ENCODE measurements around the gene MVB12B. TPM values are rescaled to one million over a fixed set of nuclear protein-coding genes. Genes with fewer than 3 reads are reported as not detected.
A peak's percentile ranks its signal among the peaks of the same experiment; 100 is the strongest.

MVB12B gene
- total RNA-seq, 1 donor from 2014 or later, result 47.5 TPM

DNA sequence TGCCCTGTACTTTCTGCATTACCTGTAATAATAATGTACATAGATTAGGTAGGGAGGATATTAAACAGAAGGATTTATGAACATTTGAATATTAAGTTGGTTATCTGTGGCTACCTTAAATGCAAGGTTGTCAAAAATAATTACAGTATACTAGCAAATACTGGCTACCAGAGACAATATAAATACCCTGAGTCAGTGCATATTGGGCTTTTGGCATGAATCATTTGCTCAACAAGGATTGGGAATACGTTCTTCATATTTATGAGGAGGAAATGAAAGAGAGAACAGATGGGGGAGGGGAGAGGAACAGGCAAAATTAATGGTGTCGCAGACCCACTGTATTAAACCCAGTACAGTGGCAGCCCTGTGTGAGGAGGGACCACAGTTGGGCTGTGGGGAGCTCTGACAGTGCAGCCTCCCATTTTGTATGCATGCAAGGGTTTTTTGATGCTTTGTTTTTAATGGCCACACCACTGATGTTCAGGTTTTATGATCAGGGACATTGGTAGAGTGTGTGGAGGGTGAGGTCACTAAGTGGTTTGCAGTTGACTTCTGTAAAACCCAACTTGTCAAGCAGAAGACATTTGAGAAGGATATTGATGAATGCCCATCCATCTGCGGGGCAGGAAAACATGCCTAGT lies 56.9 kb downstream of the MVB12B start:
- intact Hi-C loops (cut with DNase I), result no loop called here
- H3K4me1 ChIP-seq, result no peaks in the 10 kb centered on the region
- DNase-seq (no peak), ATAC-seq (no peak)
- H3K27me3 ChIP-seq, result no peaks in the 10 kb centered on the region
- TF ChIP-seq, protein P1, sequence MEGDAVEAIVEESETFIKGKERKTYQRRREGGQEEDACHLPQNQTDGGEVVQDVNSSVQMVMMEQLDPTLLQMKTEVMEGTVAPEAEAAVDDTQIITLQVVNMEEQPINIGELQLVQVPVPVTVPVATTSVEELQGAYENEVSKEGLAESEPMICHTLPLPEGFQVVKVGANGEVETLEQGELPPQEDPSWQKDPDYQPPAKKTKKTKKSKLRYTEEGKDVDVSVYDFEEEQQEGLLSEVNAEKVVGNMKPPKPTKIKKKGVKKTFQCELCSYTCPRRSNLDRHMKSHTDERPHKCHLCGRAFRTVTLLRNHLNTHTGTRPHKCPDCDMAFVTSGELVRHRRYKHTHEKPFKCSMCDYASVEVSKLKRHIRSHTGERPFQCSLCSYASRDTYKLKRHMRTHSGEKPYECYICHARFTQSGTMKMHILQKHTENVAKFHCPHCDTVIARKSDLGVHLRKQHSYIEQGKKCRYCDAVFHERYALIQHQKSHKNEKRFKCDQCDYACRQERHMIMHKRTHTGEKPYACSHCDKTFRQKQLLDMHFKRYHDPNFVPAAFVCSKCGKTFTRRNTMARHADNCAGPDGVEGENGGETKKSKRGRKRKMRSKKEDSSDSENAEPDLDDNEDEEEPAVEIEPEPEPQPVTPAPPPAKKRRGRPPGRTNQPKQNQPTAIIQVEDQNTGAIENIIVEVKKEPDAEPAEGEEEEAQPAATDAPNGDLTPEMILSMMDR (IDR thresholded peaks at IDR 0.05), result no peak
- H3K36me3 ChIP-seq, result peaks cover 22% of the 10 kb centered on the region
- no peak overlapping the region for H3K27ac ChIP-seq
- no peaks in the 10 kb centered on the region for H3K9me3 ChIP-seq
- no peak overlapping the region for H3K4me3 ChIP-seq

DNA sequence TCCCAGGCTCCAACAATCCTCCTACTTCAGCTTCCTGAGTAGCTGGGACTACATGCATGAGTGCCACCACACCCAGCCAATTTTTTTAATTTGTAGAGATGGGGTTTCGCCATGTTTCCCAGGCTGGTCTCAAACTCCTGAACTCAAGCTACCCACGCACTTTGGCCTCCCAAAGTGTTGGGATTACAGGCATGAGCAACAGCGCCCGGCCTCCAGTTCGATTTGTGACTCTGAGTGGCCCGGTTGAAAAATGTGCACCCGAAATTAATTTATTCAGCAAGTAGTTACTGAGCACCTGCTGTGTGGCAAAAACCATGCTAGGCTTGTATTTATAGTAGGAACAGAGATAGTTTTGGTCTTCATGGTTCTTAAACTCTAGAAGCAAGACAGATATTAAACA lies 58.3 kb downstream of the MVB12B start:
- no peaks in the 10 kb centered on the region for H3K9me3 ChIP-seq
- intact Hi-C loops (cut with DNase I), result no loop called here
- no peak for DNase-seq
- peaks cover 8% of the 10 kb centered on the region for H3K4me1 ChIP-seq
- TF ChIP-seq, protein P1 (IDR thresholded peaks at IDR 0.05), result no peak
- H3K4me3 ChIP-seq, result no peak overlapping the region
- H3K27ac ChIP-seq, result no peak overlapping the region
- no peak for ATAC-seq
- peaks cover 22% of the 10 kb centered on the region for H3K36me3 ChIP-seq
- H3K27me3 ChIP-seq, result no peaks in the 10 kb centered on the region

DNA sequence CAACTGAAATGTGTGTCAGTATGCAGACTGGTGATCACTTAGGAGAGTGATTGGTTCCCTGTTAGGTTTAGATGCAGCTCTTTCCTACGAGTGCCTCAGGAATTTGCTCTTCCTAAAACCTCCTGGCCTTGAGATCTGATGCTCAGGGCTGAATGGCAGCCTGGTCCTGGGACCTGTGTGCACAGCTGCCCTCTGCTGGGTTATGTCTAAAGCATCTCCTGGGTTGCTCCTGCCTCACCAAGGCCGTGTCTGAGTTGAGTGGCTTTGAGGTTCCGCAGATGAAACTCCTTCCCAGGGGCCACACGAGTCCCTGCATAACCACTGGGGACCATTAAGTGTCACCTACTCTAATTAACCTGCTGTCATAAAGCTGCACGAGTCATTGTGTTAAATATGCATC lies 59.5 kb downstream of the MVB12B start:
- peak; percentile 70 for ATAC-seq
- no peak for DNase-seq

DNA sequence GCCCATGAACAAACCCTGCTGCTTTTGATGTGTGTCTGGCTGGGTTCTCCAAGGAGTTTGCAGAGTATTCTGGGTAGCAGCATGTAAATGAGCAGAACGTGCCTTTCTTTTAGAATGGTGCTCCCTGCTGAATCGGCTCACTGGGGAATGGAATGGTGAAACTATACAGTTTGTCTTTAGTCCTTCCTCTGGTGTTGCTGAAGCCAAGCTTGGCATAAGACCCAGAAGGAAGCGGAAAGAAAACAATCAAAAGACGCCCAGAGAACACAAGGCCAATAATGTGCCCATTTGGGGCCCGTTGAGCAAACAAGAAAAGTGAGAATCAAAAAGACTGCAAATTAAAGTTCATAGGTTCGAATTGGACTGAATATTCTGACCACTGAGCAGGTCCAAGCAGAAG lies 60.1 kb downstream of the MVB12B start:
- TF ChIP-seq, protein P1 (IDR thresholded peaks at IDR 0.05), result no peak
- no peak for ATAC-seq
- Histone ChIP-seq H3K36me3 (peaks cover 11% of the 10 kb centered on the region), H3K27ac (no peak overlapping the region), H3K4me1 (peaks cover 11% of the 10 kb centered on the region), H3K4me3 (no peak overlapping the region), H3K9me3 (no peaks in the 10 kb centered on the region), H3K27me3 (no peaks in the 10 kb centered on the region)
- intact Hi-C loops (cut with DNase I), result no loop called here
- DNase-seq, result no peak

More for the DNA sequence above, 59.5 kb downstream of the MVB12B start:
- peaks cover 18% of the 10 kb centered on the region for H3K36me3 ChIP-seq
- H3K9me3 ChIP-seq, result no peaks in the 10 kb centered on the region
- H3K4me3 ChIP-seq, result no peak overlapping the region
- TF ChIP-seq, protein P1 (IDR thresholded peaks at IDR 0.05), result peak; percentile 22
- no peaks in the 10 kb centered on the region for H3K27me3 ChIP-seq
- intact Hi-C loops (cut with DNase I), result no loop called here
- H3K27ac ChIP-seq, result no peak overlapping the region
- peaks cover 8% of the 10 kb centered on the region for H3K4me1 ChIP-seq

DNA sequence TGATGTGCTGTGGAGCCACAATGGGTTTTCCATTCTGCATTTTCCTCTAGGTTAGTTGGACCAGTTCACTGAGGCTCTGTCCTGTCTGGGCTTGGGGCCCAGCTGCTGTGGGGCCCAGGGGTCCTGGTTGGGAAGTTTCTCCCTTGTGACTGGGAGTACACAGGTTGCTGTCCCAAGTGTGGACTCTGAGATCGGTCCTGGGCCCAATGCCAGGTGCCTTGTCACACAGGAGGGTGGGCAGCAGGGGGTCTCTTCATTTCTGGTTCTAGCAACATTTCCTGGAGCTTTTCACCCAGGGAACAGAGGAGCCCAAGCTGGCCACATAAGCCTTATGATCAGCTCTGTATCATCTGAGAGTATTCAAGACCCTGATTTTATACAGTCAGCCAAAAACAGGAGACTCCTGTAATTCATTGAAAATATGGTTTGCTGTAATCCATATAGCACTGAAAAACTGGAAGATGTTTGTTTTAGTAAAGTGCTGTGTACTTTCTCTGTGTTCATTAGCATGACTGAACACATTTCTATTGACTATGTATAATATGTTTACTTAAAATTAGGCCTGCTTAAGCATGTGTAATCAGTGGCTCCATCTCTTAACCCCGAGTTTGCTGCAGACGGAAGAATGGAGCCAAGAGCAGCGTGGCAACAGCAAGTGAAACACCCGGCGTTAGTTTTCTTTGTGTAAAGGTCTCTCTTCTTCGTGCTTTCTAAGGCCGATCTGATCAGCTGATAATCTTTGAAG lies 62.5 kb downstream of the MVB12B start:
- H3K9me3 ChIP-seq, result no peaks in the 10 kb centered on the region
- H3K27ac ChIP-seq, result peak overlapping the region; percentile 53
- H3K4me3 ChIP-seq, result no peak overlapping the region
- no peak for DNase-seq
- peaks cover 32% of the 10 kb centered on the region for H3K4me1 ChIP-seq
- peaks cover 31% of the 10 kb centered on the region for H3K36me3 ChIP-seq
- H3K27me3 ChIP-seq, result no peaks in the 10 kb centered on the region
- no peak for ATAC-seq
- TF ChIP-seq, protein P1 (IDR thresholded peaks at IDR 0.05), result no peak
- intact Hi-C loops (cut with DNase I), result no loop called here
